ENCODE results near the gene FAM222B.
"Not testable (repeated sequence)": the region's sequence is repeated elsewhere in the genome, so short reads cannot be mapped to it uniquely, and the experiment has no call there.

Gene FAM222B

GRCh38 chr17:28725660-28726225 lies 116.8 kb downstream of the FAM222B start:
- DNase-seq: peak; percentile 85

GRCh38 chr17:28725166-28725659 lies 117.4 kb downstream of the FAM222B start:
- peak; percentile 61 for DNase-seq

DNA sequence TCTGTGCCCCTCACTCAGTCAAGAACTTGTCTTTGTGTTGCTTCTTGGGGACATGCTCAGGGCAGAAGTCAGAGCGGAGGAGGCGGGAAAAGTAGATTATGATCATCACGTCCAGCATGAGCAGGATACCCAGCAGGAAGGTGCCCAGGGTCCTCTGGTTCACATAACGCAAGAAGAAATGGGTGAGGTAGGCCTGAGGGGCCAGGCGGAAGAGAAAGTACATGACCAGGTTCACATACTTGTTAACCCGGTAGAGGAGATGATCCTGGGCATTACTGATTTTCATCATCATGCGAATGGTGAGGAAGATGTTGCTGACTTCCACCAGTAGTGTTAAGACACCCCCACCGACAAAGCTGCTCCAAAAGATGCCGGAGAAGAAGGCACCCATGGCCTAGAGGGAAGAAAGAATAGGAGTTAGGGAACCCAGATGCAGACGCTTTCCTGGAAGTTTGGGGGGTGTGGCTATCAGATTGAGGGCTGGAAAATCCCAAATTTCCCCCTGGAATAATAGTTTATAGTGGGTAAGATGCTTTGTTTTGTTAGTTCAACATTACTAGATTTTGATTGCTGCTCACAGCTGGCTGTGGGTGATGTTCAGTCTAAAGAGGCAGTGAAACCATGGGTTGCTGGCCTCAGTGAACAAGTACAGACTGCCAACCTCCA lies 118.0 kb downstream of the FAM222B start:
- peak; percentile 31 for DNase-seq

DNA sequence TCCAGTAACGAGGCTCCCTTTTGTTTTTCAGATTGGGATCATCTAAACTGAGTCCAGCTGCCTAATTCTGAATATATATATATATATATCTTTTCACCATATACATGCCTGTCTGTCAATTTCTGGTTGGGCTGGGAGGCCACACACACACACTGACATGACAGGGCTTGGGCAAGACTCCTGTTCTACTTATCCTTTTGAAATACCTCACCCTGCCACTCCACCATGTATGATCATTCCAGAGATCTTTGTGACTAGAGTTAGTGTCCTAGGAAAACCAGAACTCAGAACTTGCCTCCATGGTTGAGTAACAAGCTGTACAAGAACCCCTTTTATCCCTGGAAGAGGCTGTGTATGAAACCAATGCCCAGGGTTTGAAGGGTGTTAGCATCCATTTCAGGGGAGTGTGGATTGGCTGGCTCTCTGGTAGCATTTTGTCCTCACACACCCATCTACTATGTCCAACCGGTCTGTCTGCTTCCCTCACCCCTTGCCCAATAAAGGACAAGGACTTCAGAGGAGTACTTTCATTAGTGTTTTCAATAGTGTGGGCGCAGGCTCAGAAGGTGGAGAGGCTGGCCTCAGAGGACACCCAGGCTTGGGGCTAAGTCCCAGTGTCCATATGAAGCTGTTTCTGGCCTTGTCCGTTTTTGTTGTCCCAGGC lies 118.6 kb downstream of the FAM222B start:
- DNase-seq: not testable (repeated sequence)

GRCh38 chr17:28723159-28723835 lies 119.3 kb downstream of the FAM222B start:
- no peak for DNase-seq

GRCh38 chr17:28722417-28723158 lies 120.0 kb downstream of the FAM222B start:
- DNase-seq: no peak

GRCh38 chr17:28720997-28721329 lies 121.6 kb downstream of the FAM222B start:
- not testable (repeated sequence) for DNase-seq

DNA sequence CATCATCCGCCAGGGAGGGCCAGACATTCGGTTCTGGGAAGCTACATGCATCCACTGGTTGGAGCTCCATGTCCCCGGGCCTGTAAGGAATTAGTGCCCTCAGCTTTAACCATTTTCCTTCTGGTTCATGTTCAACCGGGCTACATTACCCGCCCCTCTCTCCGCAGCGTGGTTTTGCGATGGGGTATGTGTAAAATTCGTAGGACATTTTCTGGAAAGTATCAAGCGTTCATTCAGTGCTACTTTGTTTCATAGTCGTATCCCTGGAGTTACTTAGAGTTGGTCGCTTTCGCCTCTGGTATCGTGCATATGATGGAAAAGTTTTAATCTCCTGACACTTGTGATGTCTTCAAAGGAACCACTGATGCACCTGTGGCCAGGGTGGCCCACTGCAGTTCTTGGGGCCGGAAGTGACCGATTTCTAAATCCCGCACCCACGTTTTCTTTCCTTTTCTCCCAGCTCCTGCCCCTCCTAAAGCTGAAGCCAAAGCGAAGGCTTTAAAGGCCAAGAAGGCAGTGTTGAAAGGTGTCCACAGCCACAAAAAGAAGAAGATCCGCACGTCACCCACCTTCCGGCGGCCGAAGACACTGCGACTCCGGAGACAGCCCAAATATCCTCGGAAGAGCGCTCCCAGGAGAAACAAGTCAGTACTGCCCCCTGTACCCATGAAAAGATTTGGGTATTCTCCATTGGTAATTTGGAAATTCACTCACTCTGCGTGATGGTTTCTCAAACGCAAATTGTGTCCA lies 122.2 kb downstream of the FAM222B start:
- peak; percentile 17 for DNase-seq

GRCh38 chr17:28719021-28719433 lies 123.6 kb downstream of the FAM222B start:
- no peak for DNase-seq

DNA sequence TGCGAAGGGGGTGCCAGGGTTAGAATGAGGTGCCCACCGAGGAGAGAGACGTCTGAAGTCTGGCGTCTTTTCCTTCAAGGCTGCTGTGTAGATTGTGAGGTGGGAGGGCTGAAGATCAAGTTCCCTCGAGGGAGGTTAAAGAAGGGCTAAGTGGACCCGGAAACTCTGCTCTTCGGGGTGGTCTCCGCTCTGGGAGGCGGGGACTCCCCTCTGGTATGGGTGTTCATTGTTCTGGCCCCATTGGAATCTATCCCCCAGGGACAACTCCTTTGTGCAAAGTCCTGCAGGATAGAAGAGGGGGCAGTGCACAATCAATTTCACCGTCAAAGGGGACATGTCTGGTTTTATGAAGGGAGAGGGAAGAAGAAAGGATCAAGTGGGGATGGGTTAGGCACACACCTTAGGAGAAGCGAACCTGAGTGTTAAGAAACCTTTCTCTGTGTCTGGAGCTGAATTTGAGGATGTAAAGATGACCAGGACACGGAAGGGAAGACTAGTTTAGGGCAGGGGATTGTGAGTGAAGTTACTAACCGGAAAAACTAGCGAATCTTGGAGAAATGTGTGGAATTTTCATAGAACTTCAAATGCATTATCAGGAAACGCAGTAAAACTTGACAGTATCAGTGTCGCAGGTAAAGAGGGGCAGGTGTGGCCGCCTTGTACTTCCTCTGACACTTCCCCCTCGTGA lies 124.1 kb downstream of the FAM222B start:
- DNase-seq: no peak

- DNase-seq: peak; percentile 84
These were observed 124.8 kb downstream of the FAM222B start, which contains the start of gene RAB34 for GRCh38 chr17:28717578-28718332. Gene RAB34, minus strand, starts transcription at chr17:28717868. Its CDS starts 602 bp downstream, at chr17:28717266.

- no peak for DNase-seq
These were observed 125.6 kb downstream of the FAM222B start for GRCh38 chr17:28716740-28717577.

DNA sequence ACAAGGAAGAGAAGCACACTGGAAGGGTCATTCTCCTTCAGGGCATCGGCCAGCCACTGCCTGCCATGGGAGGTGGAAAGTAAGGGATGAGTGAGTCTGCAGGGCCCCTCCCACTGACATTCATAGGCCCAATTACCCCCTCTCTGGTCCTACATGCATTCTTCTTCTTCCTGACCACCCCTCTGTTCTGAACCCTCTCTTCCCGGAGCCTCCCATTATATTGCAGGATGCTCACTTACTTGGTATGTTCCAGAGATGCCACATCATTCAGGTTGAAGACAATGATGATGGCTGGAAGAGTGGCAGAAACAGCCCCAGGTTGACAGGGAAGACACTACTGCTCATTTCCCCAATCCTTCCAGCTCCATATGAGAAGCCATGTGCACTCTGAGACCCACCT lies 127.4 kb downstream of the FAM222B start:
- no peak for DNase-seq

DNA sequence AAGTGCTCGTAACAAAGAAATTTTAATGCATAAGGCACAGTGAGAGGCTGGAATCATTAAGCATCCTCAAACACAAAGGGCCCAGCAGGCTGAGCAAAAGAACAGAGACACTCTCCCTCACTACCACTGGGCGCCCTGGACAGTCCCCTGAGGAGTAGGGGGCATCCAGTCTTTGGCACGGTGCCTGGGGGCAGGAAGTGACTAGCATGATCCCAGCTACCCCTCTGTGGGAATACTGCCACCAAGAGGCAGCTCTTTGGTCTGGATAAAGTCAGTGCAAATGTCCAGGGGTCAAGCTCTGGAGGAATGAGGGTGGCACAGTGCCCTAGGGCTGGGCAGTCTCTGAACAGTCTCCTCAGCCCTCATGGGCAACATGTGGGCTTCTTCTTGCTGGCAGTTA lies 128.3 kb downstream of the FAM222B start:
- DNase-seq: no peak

DNA sequence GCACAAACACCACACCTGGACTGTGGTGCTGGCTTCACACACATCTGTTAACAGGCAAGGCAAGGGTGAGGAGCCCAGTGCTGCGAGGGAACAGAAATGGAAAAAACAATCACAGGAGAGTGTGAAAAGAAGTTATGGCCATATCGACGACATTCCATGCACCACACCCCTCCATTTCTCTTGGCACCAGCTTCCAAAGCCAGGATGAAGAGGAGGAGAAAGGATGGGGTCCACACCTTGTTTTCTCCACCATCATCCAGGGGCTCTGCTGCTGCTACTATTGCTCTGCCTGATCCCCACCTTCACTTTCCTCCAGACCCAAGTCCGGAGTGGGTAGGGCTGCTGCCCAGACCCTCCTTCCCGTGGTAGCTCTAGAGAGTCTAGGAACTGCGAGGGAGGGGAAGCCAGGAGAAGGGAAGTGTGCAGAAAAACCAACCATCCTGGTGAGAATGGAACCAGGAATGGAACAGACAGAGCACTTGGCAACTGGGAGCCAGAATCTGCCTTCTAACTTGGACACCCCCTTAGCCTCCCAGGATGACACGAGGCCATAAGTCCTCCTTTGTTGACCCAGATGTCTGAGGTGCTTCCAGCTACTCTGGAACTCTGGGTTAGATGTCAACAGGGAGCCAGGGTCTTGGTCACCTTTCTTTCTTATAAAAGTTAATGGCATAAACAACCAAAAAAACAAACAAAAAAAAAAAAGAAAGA lies 129.7 kb downstream of the FAM222B start:
- no peak for DNase-seq

- no peak for DNase-seq
These were observed 130.4 kb downstream of the FAM222B start for GRCh38 chr17:28712032-28712704.

GRCh38 chr17:28711723-28712031 lies 130.9 kb downstream of the FAM222B start, which contains the start of gene PROCA1:
Gene PROCA1, minus strand, starts transcription at chr17:28711888. Its CDS starts 228 bp downstream, at chr17:28711660.
- DNase-seq: no peak

Data from NCI-H2171 treated with DMSO at 0.1 percent for 48 hours (cell line).